GM18519 (cell line): Measurements from ENCODE around the gene AKR1C1.
"Not testable (repeated sequence)": the region's sequence is repeated elsewhere in the genome, so short reads cannot be mapped to it uniquely, and the experiment has no call there.

Experiments
- ATAC-seq: cut with Tn5 transposase; IDR thresholded peaks from one replicate; pipeline ENCODE4 v1.9.1; 2021; ENCODE audit warnings: mild to moderate bottlenecking, moderate library complexity; ENCODE audit not compliant: unreplicated experiment, low FRiP score

AKR1C1 gene

DNA sequence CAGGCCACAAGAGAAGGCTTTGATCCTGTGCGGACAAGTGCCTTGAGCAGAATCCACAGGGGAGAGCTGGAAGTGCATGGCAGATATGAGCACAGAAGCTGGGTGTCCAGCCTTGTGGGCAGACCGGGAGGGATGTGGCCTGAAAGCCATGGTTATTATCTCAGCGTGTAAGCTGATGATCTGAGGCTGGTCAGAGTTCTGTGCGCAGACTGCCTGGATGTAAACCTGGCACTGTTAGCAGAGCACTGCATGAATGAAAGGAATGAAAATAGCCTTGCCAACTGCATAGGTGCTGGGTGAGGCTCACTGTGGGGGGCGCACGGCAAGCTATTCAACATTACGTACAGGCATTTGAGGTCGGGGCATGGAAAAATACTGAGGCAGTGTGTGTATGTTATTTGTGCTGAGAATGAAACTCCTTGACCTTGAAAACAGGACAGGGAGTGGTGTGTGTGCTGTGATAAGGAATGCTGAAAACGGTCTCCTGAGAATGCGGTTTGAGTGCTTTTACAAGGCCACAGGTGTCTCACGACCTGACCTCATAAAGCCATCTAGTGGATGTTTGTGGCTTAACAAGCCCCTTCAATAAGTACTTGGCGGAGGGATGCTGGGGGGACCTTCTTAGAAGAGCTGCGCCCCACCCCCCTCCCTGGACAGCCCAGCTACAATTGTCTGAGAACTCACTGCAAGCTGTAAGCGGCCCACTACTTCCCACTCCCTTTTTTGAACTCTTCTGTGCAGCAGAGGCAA is 18.7 kb downstream of the AKR1C1 start:
- no peak for ATAC-seq

- no peak for ATAC-seq
Observed at GRCh38 chr10:4982764-4983226, 19.6 kb downstream of the AKR1C1 start.

DNA sequence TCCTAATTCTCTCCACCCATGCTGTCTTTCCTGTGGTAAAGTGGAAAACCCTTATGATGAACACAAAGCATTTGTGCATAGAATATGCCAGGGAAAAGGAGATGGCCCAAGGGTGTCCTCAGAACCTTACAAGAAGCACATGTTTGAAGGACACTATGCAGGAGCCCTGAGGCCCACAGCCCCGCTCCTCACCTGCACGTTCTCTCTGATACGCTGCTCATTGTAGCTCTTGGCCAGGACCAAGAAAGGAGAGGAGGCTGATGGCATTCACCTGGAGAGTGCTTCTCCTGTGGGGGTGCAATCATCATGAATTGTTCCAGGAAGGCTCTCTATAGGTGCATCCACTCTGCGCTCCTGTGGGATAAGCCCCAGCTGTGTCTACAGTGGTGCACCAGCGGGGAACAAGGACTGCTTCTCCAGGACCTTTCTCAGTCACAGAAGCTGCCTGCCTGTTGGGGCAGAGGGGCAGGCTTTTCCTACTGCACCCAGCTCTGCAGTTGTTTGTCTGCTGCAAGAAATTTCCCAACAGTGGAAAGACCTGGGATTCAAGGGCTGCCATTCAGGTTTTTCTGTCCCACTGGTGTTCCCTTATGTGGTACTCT is 20.5 kb downstream of the AKR1C1 start:
- no peak for ATAC-seq

GRCh38 chr10:4984223-4984622 is 21.0 kb downstream of the AKR1C1 start:
- no peak for ATAC-seq

GRCh38 chr10:4984971-4985594 is 21.9 kb downstream of the AKR1C1 start:
- no peak for ATAC-seq

- ATAC-seq = not testable (repeated sequence)
Observed at GRCh38 chr10:4988000-4988641, 24.9 kb downstream of the AKR1C1 start.

DNA sequence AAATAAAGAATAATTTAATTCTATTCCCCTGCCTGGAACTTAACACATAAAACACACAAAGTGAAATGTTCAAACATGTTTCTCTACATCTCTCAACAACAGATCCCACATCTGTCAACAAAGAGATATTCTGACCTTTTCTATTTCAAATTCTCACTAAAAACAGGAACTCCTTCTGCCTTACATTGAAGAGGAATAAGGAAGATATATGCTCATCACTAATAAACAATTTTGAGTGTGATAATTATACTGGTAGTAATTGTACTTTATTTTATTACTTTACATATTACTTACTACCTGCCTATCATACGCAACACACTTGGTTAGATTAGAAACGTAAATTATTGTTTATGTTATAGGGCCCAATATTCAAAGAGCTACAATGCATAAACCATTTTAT is 27.0 kb downstream of the AKR1C1 start:
- no peak for ATAC-seq

DNA sequence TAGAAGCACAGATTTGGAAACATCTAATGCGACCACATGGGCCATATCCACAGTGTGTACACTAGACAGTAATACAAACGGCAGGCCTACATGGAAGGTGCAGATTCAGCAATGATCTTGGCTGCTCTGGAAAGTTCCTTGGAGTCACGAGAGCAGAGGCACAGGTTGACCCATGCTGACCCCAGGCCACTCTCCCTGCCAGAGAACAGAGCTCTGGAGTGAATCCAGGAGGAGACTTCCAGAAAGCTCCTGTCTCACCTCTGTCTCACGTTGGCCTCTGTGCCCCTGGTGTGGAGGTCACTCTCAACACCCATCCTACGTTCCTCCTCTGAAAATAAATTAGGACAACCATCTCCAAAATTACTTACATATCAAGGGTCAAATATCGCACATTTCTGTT is 28.2 kb downstream of the AKR1C1 start:
- not testable (repeated sequence) for ATAC-seq

GRCh38 chr10:4992564-4992963 is 29.3 kb downstream of the AKR1C1 start:
- ATAC-seq = not testable (repeated sequence)

GRCh38 chr10:4994260-4994659 is 31.0 kb downstream of the AKR1C1 start:
- not testable (repeated sequence) for ATAC-seq

DNA sequence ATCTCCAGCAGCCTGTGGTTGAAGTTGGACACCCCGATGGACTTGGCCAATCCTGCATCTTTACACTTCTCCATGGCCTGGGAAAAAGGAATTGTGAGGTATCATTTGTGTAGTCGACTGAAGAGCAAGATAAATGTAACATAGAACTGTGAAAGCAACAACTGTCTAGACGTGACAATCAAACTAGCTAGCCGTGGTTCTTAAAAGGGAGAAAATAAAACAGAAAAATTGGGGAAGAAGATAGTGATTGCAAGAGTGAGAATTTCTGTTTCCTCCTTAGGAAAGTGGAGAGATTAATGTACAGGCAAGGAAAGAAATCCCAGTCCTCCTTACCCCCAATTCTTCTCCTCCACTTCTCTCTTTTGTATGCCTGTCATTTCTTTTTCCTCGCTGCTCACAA is 35.5 kb downstream of the AKR1C1 start:
- ATAC-seq = no peak

- no peak for ATAC-seq
Observed at GRCh38 chr10:5002013-5002727, 39.0 kb downstream of the AKR1C1 start.

- ATAC-seq = not testable (repeated sequence)
Observed at GRCh38 chr10:5003127-5004029, 40.2 kb downstream of the AKR1C1 start, which contains the start of gene AKR1C2. Gene AKR1C2, minus strand, starts transcription at chr10:5003857. Its CDS starts 22 bp downstream, at chr10:5003835.

DNA sequence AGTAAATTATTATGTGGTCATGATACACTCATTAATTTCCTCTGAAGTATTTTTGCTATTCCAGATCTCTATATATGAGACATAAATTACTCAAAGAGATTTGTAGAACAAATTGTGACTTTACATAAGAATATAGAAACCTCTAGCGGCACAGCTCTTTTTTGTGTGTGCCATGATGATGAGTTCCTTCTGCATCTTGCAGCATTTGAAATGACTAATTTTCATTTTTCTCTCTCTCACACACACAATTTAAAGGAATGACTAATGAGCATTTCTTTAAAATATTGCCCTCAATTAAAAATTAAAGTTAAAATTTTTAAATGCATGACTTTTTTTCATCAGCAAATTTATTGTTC is 40.8 kb downstream of the AKR1C1 start:
- not testable (repeated sequence) for ATAC-seq

- ATAC-seq = not testable (repeated sequence)
Observed at GRCh38 chr10:5004501-5004900, 41.3 kb downstream of the AKR1C1 start.

DNA sequence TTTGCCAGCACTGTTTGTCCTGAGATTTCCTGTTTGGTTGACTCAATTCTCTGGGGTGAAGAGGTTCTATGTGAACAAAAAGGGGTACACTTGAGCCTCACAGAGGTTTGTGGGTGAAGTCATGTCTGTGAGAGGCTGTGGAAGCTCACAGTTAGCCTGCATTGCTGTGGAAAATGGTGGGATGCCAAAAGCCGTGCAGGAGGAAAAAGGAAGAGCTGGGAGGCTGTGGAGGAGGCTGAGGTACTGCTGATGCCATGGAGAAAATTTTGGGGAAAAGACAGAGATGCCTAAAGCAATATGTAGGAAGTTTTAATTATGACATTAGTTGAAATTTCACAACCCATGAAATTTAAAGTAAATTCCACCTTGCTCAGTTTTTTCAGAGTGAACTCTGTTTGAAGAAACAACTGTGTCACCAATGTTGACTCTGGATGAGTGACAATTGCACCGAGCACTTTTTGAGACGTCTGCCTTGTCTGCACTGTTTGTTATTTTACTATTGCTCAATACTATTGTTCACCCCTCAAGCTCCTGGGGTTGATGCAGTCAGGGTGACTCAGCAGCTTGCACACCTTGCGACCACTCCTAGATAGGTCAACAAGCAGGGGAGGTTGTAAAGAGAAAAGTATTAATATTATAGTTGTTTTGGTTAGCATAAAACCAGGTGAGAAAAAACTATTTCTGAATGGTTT is 45.8 kb downstream of the AKR1C1 start:
- not testable (repeated sequence) for ATAC-seq

DNA sequence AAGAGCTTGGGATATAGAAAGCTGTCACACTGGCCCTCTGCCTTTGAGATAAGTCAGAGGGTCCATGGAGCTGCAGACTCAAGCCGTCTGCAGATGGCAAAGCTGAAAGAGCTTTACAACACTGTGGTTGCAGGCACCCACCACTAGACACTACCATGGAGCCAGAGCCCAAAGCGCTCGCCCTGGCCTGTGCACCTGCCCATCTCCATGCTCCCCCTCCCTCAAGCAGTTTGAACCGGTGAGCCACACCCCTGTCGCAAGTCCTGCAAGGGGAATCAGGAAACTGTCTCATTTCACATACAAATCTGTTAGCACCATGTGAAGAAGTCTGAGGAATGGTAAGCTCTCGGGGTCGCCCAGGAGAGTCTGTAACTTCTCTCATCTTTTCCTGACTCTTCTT is 46.8 kb downstream of the AKR1C1 start:
- not testable (repeated sequence) for ATAC-seq

DNA sequence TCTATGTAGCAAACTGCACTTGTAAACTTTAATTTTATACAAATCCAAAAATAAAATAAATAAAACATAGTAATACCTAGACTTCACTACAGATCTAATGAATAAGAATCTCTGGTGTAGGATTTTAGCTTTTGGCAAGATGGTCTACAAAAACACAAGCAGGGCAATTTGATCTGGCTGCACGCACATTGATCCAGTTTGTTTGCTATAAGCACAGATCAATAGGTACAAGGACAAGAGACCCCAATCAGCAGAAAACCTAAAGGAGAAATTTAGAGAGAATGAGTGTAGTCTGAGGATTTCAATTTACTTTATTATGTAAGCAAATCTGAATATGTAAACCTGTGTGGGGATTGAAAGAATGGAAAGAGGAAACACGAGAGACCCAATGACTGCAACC is 48.2 kb downstream of the AKR1C1 start:
- not testable (repeated sequence) for ATAC-seq

DNA sequence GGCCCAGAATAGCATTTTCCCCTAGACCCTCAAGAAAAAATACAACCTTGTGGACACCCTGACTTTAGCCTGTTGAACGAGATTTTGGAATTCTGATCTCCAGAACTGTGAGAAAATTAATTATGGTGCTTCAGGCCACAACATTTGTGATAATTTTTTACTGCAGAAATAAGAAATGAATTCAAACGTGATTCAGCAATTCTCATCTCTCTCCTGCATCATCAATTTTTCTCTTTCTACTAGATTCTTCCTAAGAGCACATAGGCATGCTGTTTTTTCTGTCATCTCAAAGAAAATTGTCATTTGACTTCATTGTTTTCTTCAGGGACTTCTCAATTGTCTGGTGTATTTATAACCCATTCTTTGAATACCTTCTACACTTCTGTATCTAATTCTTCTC is 49.4 kb downstream of the AKR1C1 start:
- no peak for ATAC-seq
